PC-3 (cell line): Measurements from ENCODE around the gene PPP1R7.

Source experiments
- CTCF ChIP-seq: fragments of 300-600 bp; sonication (generic); conservative IDR thresholded peaks from 2 replicates; pipeline ENCODE4 v1.5.1; 2017; ENCODE audit warnings: antibody characterized with exemption, low read depth, mild to moderate bottlenecking, low read length
- EZH2 ChIP-seq: fragments of 300-600 bp; sonication (generic); IDR thresholded peaks from one replicate; pipeline ENCODE4 v1.6.1; 2017; ENCODE audit warnings: antibody characterized with exemption, mild to moderate bottlenecking, low read length; ENCODE audit not compliant: unreplicated experiment
- EZH2phosphoT487 ChIP-seq: fragments of 300-600 bp; sonication (generic); IDR thresholded peaks from 2 replicates; pipeline ENCODE4 v1.6.1; 2018; ENCODE audit warnings: mild to moderate bottlenecking, antibody characterized with exemption, low read length, borderline replicate concordance

GRCh38 chr2:241217320-241218031 lies 67.2 kb downstream of the PPP1R7 start:
- TF ChIP-seq CTCF (no peak), EZH2 (no peak), EZH2phosphoT487 (no peak)
